Adrenal gland (tissue), 5 donors: ENCODE results near the gene ACTR1B.

Source experiments
- POLR2A ChIP-seq, 2 donors: fragments of 450-650 bp; IDR thresholded peaks; one replicate each; pipeline ENCODE4 v1.6.1; 2017; ENCODE audit warnings: antibody characterized with exemption in 2 of 2, mild to moderate bottlenecking in 2 of 2, moderate library complexity in 1 of 2
- TF ChIP-seq, protein P1 (sequence below), 6 experiments: fragments of 450-650 bp in 4 of 6; fragments of 200-600 bp in 2 of 6; sonication (generic) in 1 of 6; IDR thresholded peaks; 1 replicate in 5 of 6; 2 replicates in 1 of 6; pipeline versions ENCODE4 v1.5.1 to v1.8.0; 2016 to 2021; ENCODE audit warnings: antibody characterized with exemption in 6 of 6, mild to moderate bottlenecking in 2 of 6, moderate library complexity in 1 of 6
- donor health status: DM: no; HTN: no; CAD: no.

DNA sequence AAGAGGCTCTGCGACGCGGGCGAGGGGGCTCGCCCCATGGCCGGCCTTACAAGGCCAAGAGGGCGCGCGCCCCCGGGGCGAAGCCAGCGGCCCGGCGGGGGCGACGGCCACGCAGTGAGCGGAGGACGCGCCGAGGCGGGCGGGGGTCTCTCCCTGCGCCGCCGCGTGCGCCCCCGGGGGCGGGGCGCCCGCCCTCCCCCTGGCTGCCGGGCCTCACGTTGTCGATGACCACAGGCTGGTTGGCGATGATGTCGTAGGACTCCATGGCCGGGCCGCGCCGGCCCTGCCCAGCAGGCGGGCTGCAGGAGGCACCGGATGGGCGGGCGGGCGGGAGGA is 250 bp downstream of the ACTR1B start:
- TF ChIP-seq, protein P1, sequence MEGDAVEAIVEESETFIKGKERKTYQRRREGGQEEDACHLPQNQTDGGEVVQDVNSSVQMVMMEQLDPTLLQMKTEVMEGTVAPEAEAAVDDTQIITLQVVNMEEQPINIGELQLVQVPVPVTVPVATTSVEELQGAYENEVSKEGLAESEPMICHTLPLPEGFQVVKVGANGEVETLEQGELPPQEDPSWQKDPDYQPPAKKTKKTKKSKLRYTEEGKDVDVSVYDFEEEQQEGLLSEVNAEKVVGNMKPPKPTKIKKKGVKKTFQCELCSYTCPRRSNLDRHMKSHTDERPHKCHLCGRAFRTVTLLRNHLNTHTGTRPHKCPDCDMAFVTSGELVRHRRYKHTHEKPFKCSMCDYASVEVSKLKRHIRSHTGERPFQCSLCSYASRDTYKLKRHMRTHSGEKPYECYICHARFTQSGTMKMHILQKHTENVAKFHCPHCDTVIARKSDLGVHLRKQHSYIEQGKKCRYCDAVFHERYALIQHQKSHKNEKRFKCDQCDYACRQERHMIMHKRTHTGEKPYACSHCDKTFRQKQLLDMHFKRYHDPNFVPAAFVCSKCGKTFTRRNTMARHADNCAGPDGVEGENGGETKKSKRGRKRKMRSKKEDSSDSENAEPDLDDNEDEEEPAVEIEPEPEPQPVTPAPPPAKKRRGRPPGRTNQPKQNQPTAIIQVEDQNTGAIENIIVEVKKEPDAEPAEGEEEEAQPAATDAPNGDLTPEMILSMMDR (IDR thresholded peaks at IDR 0.05), result peak in 1 of 6 experiments; percentile 0
- no peak for TF ChIP-seq POLR2A (IDR thresholded peaks at IDR 0.05)
